Right hindlimb (tissue), 1 donor: ENCODE measurements around the gene ALKBH7.
"Not testable (repeated sequence)": the region's sequence is repeated elsewhere in the genome, so short reads cannot be mapped to it uniquely, and the experiment has no call there.

Source experiments
- DNase-seq: peaks from one replicate; pipeline ENCODE4 v3.0.0-alpha.2; 2018

The ALKBH7 gene

GRCh38 chr19:6373096-6373812, 660 bp downstream of the ALKBH7 start:
- peak; percentile 100 for DNase-seq

- DNase-seq, result no peak
Observed at GRCh38 chr19:6373813-6374108, 1.2 kb downstream of the ALKBH7 start.

GRCh38 chr19:6374161-6374709, 1.6 kb downstream of the ALKBH7 start:
- peak; percentile 47 for DNase-seq

- DNase-seq, result no peak
Observed at GRCh38 chr19:6374711-6375410, 2.3 kb downstream of the ALKBH7 start.

- DNase-seq, result no peak
Observed at GRCh38 chr19:6375411-6376010, 2.9 kb downstream of the ALKBH7 start, which contains the start of gene PSPN. TSS of gene PSPN (minus strand) at chr19:6375933. CDS start at chr19:6375849, 84 bp downstream.

- DNase-seq, result no peak
Observed at GRCh38 chr19:6376512-6377190, 4.1 kb downstream of the ALKBH7 start.

GRCh38 chr19:6378041-6378440, 5.4 kb downstream of the ALKBH7 start:
- DNase-seq, result peak; percentile 74

- DNase-seq, result no peak
Observed at GRCh38 chr19:6378486-6378885, 5.9 kb downstream of the ALKBH7 start.

GRCh38 chr19:6379744-6380143, 7.2 kb downstream of the ALKBH7 start:
- no peak for DNase-seq

- DNase-seq, result no peak
Observed at GRCh38 chr19:6381030-6381750, 8.6 kb downstream of the ALKBH7 start.

- DNase-seq, result no peak
Observed at GRCh38 chr19:6383188-6383587, 10.6 kb downstream of the ALKBH7 start.

GRCh38 chr19:6384381-6384780, 11.8 kb downstream of the ALKBH7 start:
- no peak for DNase-seq

GRCh38 chr19:6387372-6387771, 14.8 kb downstream of the ALKBH7 start:
- no peak for DNase-seq

- DNase-seq, result no peak
Observed at GRCh38 chr19:6392221-6393073, 19.9 kb downstream of the ALKBH7 start.

- peak; percentile 98 for DNase-seq
Observed at GRCh38 chr19:6393074-6393982, 20.7 kb downstream of the ALKBH7 start, which contains the start of gene GTF2F1. TSS of gene GTF2F1 (minus strand) at chr19:6393164. CDS start at chr19:6392995, 169 bp downstream.

- DNase-seq, result no peak
Observed at GRCh38 chr19:6393983-6394412, 21.4 kb downstream of the ALKBH7 start.

- DNase-seq, result no peak
Observed at GRCh38 chr19:6394831-6395230, 22.2 kb downstream of the ALKBH7 start.

GRCh38 chr19:6396305-6396704, 23.7 kb downstream of the ALKBH7 start:
- DNase-seq, result no peak

GRCh38 chr19:6400062-6400944, 27.7 kb downstream of the ALKBH7 start:
- DNase-seq, result not testable (repeated sequence)
